Epithelial cell of esophagus (primary cell): Measurements from ENCODE around the gene TRIM8.

Experiments
- DNase-seq: peaks from one replicate; pipeline ENCODE4 v3.0.0; 2010; ENCODE audit warnings: low read depth
- H3K4me3 ChIP-seq: 2 replicates; pipeline ENCODE4 v1.5.1; 2011; ENCODE audit warnings: mild to moderate bottlenecking, low read length, control low read depth
- TF ChIP-seq, protein P1 (sequence below): IDR thresholded peaks from 2 replicates; pipeline ENCODE4 v1.5.1; 2011; ENCODE audit warnings: low read depth, mild to moderate bottlenecking, low read length, control low read depth, inconsistent platforms; ENCODE audit not compliant: insufficient read depth; ENCODE audit errors: missing control alignments

Gene TRIM8

DNA sequence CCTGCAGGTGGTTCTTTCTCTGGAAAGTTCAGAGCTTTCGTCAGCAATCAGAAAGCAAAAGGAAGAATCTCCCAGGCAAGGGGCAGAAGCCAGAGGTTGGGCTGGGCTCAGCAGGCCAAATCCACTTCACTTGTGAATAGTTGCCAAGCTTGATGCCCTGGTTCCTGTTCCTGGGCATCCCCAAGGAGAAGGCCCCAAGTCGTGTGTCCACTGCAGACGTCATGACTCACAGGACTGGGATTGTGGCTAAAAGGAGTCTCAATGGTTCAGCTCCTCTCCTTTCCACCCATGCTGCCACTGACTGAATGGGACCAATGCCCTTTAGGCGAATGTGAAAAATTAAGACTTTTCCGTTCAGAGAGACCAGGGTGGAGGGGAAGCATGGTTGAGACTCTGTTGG lies 38.6 kb upstream of the TRIM8 start:
- H3K4me3 ChIP-seq = no peak overlapping the region
- TF ChIP-seq, protein P1, sequence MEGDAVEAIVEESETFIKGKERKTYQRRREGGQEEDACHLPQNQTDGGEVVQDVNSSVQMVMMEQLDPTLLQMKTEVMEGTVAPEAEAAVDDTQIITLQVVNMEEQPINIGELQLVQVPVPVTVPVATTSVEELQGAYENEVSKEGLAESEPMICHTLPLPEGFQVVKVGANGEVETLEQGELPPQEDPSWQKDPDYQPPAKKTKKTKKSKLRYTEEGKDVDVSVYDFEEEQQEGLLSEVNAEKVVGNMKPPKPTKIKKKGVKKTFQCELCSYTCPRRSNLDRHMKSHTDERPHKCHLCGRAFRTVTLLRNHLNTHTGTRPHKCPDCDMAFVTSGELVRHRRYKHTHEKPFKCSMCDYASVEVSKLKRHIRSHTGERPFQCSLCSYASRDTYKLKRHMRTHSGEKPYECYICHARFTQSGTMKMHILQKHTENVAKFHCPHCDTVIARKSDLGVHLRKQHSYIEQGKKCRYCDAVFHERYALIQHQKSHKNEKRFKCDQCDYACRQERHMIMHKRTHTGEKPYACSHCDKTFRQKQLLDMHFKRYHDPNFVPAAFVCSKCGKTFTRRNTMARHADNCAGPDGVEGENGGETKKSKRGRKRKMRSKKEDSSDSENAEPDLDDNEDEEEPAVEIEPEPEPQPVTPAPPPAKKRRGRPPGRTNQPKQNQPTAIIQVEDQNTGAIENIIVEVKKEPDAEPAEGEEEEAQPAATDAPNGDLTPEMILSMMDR = no peak
- peak; percentile 30 for DNase-seq

DNA sequence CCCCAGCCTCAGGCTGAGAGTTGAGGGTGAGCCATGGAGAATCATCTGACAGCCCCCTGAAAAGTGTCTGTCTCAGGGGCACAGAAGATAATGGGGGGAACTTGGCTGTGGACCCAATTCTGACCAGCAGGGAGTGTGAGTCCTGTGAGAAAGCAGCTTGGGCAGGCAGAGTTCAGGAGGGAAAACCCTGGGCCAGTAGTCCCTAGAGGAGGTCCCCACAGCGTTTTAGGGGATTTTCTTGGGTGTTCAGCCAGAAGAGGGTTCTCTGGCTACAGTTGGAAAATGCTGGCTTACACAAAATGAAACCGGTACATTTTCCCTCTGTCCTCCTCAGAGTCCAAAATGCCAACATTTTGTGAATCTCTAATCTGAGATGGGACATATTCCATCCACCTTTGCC lies 35.8 kb upstream of the TRIM8 start:
- TF ChIP-seq, protein P1 = no peak
- no peak overlapping the region for H3K4me3 ChIP-seq
- no peak for DNase-seq

DNA sequence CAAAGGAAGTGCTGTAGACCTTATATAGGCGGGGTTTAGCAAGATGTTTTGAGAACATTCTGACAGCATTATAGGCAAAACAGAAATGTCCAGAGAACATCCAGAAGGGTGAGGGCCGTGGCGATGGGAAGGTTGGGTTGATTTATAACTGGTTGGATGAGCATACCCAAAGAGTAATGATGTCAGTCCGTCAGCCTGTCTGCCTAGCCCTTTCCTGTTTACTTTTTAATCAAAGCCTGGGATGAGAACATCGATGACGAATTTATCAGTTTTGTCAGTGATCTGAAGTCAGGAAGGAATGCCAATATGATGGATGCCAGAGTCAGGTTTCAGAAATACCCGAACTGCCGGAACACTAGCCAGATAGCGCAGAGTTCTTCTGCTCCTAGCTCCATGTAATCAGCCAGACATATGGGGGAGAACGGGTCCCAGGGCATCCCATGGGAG lies 33.8 kb upstream of the TRIM8 start:
- peak; percentile 41 for DNase-seq
- H3K4me3 ChIP-seq = no peak overlapping the region
- TF ChIP-seq, protein P1 = no peak

DNA sequence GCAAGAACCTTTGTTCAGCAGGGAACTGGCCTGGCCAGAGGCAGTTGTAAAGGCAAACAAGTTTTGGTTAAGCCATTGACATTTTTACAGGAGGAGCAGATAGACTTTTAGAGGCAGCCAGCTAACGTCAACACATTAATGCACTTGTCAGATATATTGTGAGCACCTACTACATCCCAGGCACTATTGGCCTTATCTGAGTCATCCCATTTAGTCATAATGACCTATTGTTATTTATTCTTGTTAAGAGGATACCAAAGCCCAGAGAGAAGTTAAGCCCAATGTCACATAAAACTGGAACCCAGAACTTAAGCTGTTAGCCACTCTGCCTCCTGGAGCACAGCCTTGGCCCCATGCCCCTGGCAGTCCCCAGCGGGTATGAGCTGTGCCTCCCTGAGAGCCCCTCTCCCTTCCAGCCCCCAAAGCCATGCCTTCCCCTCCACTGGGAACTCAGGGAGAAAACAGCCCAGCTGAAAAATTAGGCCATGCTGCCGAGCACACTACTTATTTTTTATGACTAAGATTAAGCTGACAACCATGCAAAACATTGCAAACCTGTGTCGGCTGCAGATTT lies 32.7 kb upstream of the TRIM8 start:
- DNase-seq = peak; percentile 68
- TF ChIP-seq, protein P1 = no peak
- H3K4me3 ChIP-seq = no peak overlapping the region

DNA sequence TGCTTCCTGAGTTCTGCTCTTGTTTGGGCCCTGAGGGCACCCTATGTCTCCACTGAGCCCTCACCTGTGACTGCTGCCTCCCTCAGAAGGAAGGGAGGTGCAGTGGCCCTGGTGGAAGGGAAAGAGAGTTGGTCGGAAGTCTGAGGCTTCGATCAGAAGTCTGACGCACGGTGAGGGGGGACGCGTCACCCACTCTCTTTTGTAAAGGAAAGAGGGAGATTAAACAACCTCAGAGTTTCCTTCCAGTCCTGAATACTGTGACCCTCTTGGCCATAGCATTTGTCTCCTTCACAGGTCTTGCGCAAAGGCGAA lies 31.4 kb upstream of the TRIM8 start:
- no peak overlapping the region for H3K4me3 ChIP-seq
- no peak for DNase-seq
- TF ChIP-seq, protein P1 = no peak

DNA sequence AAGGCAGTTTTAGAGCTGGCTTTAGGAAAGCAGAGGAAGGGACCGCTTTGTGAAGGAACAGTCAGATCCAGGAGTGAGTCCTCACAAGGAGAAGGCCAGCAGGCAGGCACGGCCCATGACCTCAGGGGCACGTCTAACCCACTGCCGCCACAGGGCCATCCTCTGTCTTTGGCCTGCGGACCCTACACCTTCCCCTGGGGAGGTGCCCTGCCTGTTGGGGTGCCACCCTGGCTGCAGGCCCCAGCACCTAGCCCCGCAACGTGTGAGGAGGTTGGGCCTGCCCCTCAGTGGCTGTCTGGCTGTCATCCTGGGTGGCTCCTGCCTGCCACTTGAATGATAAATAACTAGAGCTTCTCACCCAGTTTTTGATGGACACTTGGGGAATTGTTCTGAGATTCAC lies 31.0 kb upstream of the TRIM8 start:
- no peak for DNase-seq
- TF ChIP-seq, protein P1 = no peak
- no peak overlapping the region for H3K4me3 ChIP-seq

DNA sequence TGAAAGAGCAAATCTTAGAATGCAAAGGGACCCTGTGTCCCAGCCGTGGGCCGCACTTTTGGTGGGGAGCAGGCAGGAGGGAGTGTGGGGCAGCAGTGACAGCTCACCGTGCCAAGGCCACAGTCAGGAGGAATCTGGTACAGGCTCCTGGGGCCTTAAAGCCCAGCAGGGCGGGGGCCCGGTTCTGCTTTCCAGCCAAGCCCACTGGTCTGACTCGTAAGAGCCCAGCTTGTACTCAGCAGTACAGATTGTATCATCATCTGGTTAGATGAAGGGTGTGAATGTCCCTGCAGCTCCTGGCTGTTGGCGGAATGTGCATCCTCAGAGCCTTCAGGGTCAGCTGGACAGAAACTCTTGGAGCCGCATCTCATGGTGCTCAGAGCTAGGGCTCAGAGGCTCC lies 30.5 kb upstream of the TRIM8 start:
- peak; percentile 29 for DNase-seq
- TF ChIP-seq, protein P1 = no peak

More for the DNA sequence above, 30.5 kb upstream of the TRIM8 start:
- no peak overlapping the region for H3K4me3 ChIP-seq
